Left ventricle myocardium superior (tissue), 1 donor: ENCODE data around the gene KIAA0040. TPM values are rescaled to one million over a fixed set of nuclear protein-coding genes. Genes with fewer than 3 reads are reported as not detected.

ENCODE experiments used
- ATAC-seq: fragments of 200-7000 bp; cut with Tn5 transposase; one replicate; pipeline ENCODE4 v1.9.1; 2020; ENCODE audit warnings: mild to moderate bottlenecking, moderate library complexity
- DNase-seq: peaks from one replicate; pipeline ENCODE4 v3.0.0-alpha.2; 2020
- intact Hi-C: fragments of 100-400 bp; cut with micrococcal nuclease; formaldehyde crosslinking; loops from one replicate; pipeline ENCODE4 v1.11.0; 2022
- total RNA-seq: library from RNA; stranded (reverse); fragmentation: NEBNext Ultra II Directional; extraction: Animal tissue kit (Norgen Biotek cat#: 25700); gene quantifications from one replicate; pipeline ENCODE4 v1.2.1, GENCODE V29; 2021
- donor health status: DM: no; HTN: yes; CAD: no; lungs with severe emphysema.

The KIAA0040 gene
- total RNA-seq, 1 donor from 2014 or later = 16.9 TPM

GRCh38 chr1:175206687-175207086 is 14.1 kb upstream of the KIAA0040 start:
- ATAC-seq (no peak), DNase-seq (no peak)
- intact Hi-C loops = no loop called here

DNA sequence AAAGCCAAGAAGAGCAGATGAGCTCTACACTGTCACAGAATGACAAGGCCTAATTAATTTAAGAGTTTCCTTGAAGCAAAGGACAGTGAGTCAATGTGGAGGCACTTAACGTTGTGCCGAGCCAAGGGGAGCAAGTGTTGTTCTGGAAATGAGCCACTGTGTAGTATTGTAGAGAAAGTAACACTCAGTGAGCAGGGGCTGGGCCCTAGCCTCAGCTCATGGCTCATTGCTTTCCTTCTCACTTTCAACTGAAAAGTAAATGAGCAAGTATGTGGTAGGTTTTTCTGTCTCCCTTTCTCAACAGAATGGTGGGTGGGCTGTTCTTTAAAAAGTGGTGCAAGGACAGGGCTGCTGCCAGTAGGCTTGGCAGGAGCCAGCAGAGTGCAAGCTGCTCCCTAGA is 11.8 kb upstream of the KIAA0040 start:
- intact Hi-C loops = no loop called here
- peak; percentile 59 for ATAC-seq
- no peak for DNase-seq

DNA sequence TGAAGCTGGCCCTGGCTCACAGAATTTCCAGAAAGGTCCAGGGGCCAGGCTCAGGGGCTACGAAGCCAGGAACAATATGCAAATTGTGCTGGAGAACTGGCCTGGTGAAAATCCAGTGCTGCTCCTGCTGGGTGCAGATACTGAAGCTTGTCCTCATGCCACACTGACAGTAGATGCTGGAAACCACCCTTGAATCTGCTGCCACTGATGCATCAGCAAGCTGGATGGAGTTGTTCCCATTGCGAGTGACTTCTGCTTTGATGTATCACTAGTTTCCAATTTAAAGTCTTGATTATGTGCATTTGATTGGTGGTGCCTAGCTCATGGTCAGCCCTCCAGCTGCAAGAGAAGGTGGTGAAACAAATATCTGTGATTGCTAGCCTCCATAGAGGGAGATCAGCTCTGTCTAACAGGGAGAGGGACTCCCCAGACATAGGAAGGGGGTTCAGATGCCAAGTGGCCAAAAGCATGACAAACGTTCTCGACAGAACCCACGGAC is 11.0 kb upstream of the KIAA0040 start:
- DNase-seq (no peak), ATAC-seq (no peak)
- intact Hi-C loops = no loop called here

GRCh38 chr1:175200678-175201521 is 8.3 kb upstream of the KIAA0040 start:
- intact Hi-C loops = no loop called here
- ATAC-seq (peak; percentile 83), DNase-seq (peak; percentile 49)

DNA sequence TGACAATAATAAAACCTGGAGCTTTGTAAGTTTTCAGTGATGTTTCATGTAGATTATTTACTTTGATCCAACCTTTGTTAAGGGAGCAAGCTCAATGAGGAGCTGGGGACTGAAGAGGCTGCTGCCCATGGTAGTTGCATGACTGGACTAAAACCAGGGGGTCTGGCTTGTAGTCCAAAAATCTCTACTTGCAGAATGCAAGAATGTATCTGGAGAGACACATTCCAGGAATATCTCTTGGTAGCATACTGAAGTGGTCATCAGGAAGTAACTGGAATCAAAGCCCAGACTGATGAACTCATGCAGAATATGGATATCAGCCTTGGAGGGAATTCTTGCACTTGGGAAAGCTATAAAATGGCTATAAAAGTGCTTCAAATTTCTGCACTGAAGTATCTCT is 5.8 kb upstream of the KIAA0040 start:
- DNase-seq (no peak), ATAC-seq (no peak)
- intact Hi-C loops = no loop called here

DNA sequence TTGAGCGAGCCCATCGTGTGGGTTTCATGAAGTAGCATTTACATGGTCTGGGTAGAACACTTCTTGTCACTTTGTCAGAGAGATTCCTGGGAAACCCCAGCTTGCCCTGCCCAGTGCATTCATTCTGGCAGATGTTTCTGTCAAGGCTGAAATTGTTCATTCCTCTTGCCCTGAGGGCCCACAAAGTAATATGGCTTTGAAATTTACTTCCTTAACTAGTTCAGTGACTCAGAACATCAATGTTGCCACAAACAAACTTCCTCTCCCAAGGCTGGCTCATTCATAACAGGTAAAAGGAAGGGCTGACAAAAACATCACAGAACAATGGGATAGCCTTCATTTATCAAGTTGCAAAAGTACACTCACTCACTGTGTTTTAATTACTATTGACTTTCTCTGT is 5.0 kb upstream of the KIAA0040 start:
- intact Hi-C loops = no loop called here
- no peak for ATAC-seq

GRCh38 chr1:175195798-175196197 is 3.2 kb upstream of the KIAA0040 start:
- no peak for ATAC-seq
- no peak for DNase-seq
- intact Hi-C loops = no loop called here

More for the DNA sequence above, 5.0 kb upstream of the KIAA0040 start:
- DNase-seq = no peak

GRCh38 chr1:175195281-175195680 is 2.7 kb upstream of the KIAA0040 start:
- DNase-seq (no peak), ATAC-seq (no peak)
- intact Hi-C loops = no loop called here

DNA sequence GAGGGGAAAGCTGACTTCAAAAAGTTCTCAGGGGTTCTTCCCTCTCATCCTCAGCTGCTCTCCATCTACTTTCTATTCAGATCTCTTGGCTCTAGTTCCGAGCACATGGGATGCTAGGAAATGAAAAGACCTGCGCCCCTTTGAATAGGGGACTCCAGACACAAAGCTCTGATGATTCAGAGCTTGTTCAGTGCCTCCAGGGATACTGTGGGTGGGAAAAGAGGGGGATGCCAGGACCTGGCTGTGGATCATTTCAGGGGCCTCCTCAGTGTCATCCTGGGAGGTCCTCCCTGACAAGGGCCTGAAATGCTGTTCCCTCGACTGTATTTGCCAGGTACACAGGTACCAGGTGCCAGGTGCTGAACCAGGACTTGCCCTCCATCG is 943 bp upstream of the KIAA0040 start:
- ATAC-seq = peak; percentile 3
- no peak for DNase-seq
- intact Hi-C loops = no loop called here

GRCh38 chr1:175192111-175192629 is 406 bp downstream of the KIAA0040 start:
- ATAC-seq = peak; percentile 53
- DNase-seq = peak; percentile 69
- intact Hi-C loops = no loop called here

DNA sequence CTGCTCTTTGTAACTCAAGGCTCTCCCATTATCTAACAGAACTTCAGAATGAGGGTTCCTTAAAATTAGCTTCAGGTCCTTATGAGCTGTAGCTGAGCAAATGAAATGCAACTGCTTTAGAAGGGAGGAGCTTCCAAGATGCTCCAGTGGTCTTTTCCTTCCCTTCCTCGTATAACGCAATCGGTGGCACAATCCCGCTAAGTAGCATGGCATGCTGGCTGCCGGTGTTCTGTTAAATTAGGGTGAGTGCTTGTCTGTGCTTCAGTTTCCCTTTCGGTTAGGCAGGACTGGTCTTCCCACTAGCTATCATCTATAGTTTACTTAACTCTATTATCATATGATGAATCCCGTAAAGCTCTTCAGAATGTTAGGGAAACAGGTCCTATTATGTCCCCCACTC is 917 bp downstream of the KIAA0040 start:
- DNase-seq (no peak), ATAC-seq (peak; percentile 24)
- intact Hi-C loops = no loop called here

DNA sequence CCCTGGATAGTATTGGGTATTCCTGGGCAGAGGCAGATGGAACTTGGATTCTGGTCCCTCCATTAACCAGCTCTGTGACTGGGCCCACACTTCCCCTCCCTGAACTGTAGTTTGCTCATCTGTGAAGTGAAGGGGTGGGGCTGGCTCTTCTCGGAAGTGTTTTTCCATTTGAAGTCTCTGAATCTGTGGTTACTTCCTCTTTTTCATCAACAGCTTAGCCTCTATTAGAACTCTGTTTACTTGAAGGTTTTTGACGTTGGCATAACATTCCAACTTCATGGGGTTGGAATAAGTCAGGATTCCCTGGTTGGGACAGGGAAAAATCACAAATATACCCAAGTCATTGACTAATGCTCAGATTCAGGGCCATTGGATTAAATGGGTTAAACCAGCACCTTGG is 3.6 kb downstream of the KIAA0040 start:
- no peak for ATAC-seq
- intact Hi-C loops = no loop called here
- DNase-seq = no peak

DNA sequence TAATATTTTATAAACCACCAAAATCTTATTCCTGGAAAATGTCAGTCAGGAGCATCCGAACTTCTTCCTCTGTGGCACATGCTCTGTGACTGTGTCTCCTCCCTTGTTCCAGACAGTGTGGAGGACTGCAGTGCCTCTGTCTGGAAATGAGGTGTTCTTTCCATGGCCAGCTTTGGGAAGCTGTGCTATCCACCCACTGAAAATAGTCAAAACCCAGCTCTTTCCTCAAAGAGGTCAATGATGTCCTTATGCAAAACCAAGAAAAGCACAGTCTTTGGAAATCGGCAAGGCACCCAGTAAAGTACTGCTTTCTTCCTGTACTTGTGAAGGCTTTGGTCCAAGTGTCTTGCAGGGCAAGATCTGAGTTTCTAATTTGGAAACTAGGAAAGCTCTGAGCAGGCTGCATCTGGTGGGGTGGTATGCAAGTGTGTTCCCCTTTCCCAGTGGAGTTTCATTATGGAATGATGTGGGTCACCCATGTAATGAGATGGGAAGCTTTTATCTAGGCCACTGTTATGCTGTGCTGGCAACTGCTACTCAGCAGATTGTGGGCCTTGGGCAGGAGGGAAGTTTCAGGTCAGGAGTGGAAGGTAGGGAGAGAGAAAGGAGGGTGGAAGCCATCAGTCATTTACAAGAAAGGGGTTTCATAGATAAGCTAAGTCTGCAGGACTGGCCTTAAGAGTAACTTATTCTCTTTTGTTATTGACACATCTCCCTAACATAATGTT is 6.0 kb downstream of the KIAA0040 start:
- ATAC-seq (peak; percentile 42), DNase-seq (no peak)
- intact Hi-C loops = no loop called here

DNA sequence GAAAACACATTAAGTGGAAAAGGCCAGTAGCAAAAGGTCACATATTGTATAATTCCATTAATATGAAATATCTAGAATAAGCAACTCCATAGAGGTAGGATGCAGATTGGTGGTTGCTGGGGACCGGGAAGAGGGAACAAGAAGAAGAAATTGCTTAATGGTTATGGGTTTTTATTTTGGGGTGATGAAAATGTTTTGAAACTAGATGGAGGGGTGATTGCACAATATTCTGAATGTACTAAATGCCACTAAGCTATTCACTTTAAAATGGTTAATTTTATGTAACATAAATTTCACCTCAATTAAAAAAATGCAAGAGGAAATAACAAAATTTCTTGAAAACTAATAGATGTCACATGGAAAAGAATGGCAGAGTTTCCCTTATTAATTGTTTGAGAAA is 6.7 kb downstream of the KIAA0040 start:
- intact Hi-C loops = no loop called here
- ATAC-seq = no peak
- DNase-seq = no peak

- DNase-seq = no peak
- intact Hi-C loops = no loop called here
- ATAC-seq = no peak
Measured at GRCh38 chr1:175183586-175183985, 9.0 kb downstream of the KIAA0040 start.

DNA sequence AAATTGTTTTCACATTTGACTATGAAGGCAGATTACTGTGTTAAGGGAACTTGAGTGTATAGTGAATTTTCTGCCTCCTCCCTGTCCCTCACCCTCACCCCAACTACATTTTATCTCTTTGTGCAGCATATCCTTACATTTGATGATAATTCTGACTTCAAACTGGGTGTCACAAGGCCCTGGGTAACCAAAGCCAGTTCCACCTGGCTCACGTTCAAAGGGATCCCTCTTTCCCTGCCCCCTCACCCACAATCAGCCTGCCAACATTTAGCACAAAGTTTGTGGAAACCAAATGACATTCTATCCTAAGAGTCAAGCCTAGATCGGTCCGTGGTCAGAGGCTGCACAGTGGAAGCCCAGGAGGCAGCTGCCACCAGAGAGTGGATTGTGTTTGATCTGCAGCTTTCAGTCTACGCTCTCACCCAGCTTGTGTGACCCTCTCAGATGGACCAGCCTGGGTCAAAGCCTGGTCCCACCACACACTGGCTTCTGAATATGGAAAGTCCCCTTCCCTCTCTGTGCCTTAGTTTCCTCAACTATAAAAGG is 10.3 kb downstream of the KIAA0040 start:
- ATAC-seq = no peak
- no peak for DNase-seq
- intact Hi-C loops = no loop called here

DNA sequence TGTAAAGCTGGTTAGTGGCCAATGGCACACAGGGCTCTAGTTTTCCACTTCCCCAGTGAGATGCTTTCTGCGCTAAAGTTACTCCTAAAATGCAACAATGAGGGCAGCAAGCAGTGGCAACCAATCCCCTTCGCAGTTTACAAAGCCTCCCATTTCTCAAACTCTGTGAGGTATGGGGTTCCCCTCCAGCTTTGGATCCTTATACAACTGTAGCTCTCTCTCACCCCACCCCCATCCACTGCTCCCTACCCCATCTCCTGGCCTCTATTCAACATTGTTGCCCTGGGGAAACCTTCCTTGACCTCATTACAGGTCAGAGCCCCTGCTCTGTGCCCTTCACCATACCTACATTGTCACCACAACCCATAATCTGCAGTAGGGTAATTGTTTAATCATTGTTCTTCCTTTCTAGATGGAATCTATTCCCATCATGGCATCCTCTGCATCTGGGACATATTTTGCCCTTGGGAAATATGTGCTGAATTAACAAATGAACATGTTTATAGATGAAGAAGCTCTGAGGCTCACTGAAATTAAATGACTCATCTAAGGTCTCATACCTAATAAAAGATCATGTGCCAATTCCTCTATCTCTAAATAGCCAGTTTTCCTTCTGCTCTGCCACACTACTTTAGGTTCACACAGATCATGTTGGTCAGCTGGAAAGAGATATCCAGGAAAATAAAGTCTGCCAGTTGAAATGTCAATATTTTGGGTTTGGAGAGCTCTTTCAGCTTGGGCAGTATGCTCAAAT is 12.6 kb downstream of the KIAA0040 start:
- intact Hi-C loops = no loop called here
- ATAC-seq = no peak
- no peak for DNase-seq

DNA sequence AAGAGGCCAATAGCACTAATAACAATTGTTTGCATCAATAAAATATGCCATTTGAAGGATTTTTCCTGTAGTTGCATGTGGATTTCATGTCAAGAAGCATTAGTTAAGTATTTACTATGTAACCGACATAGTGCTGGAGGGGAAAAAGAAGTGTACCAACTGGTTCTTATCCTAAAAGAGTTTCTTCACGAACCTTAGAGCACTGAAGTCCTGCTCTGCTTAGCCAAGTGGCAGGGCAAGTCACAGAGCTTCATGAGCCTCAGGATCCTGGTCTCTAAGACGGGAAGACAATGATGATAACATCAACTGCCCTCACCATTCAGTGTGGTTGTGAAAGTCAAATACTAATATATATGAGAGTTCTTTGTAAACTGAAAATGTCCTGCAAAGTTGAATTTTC is 14.1 kb downstream of the KIAA0040 start:
- intact Hi-C loops = no loop called here
- ATAC-seq (no peak), DNase-seq (no peak)

- intact Hi-C loops = no loop called here
- ATAC-seq = no peak
- no peak for DNase-seq
Measured at GRCh38 chr1:175178056-175178455, 14.5 kb downstream of the KIAA0040 start.
